Loucy (cell line): ENCODE measurements around the gene PGM3.

Source experiments
- EZH2phosphoT487 ChIP-seq: fragments of 200-600 bp; IDR thresholded peaks from 2 replicates; pipeline ENCODE4 v1.6.1; 2018; ENCODE audit warnings: antibody characterized with exemption, mild to moderate bottlenecking, moderate library complexity, borderline replicate concordance
- TF ChIP-seq, protein P1 (sequence below): fragments of 200-600 bp; sonication (generic); conservative IDR thresholded peaks from 2 replicates; pipeline ENCODE4 v1.5.1; 2014; ENCODE audit warnings: mild to moderate bottlenecking, antibody characterized with exemption, low read length

DNA sequence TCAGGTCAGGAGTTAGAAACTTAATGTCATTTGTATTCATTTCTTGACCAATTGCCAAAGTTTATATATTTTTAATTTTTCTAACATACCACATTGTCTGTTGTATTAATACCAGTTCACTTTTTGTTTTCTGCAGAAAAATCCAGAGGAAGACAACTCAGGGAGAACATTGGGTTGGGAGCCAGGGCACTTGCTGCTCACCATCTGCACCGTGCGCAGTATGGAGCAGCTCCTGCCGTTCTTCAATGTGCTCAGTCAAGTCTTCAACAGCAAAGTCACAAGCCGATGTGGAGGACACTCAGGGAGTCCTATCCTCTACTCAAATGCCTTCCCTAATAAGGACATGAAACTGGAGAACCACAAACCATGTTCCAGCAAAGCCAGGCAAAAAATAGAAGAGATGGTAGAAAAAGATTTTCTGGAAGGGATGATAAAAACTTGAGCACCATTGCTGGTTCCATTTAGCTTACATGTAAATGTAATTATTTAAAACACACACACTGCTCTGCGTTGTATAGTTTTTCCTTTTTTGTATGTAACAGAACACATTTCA, 25.3 kb downstream of the PGM3 start:
- TF ChIP-seq, protein P1, sequence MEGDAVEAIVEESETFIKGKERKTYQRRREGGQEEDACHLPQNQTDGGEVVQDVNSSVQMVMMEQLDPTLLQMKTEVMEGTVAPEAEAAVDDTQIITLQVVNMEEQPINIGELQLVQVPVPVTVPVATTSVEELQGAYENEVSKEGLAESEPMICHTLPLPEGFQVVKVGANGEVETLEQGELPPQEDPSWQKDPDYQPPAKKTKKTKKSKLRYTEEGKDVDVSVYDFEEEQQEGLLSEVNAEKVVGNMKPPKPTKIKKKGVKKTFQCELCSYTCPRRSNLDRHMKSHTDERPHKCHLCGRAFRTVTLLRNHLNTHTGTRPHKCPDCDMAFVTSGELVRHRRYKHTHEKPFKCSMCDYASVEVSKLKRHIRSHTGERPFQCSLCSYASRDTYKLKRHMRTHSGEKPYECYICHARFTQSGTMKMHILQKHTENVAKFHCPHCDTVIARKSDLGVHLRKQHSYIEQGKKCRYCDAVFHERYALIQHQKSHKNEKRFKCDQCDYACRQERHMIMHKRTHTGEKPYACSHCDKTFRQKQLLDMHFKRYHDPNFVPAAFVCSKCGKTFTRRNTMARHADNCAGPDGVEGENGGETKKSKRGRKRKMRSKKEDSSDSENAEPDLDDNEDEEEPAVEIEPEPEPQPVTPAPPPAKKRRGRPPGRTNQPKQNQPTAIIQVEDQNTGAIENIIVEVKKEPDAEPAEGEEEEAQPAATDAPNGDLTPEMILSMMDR, result no peak
- TF ChIP-seq EZH2phosphoT487, result no peak
